Putamen (tissue), 1 donor: ENCODE data around the gene BRD4.

Experiments used
- DNase-seq: peaks from one replicate; pipeline ENCODE4 v3.0.0-alpha.2; 2016; ENCODE audit warnings: low spot score

The BRD4 gene

DNA sequence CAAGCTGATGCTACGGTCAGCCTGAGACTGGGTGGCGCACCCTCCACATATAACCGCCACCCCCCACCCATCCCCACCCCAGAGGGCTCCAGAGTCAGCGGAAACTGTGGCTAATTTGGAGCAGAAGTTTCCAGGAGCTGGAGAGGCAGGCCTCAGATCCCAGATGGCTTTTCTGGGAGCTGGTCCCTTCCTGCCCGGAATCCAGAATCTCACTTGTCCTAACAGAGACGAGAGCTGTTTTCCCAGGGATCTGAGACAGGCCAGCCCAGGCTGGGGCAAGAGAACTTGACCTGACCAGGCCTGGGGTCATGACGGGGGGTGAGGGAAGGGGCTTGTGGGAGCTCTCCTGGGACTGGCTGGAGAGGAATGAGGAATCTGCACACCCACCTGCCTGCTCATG, 106.6 kb downstream of the BRD4 start:
- no peak for DNase-seq

DNA sequence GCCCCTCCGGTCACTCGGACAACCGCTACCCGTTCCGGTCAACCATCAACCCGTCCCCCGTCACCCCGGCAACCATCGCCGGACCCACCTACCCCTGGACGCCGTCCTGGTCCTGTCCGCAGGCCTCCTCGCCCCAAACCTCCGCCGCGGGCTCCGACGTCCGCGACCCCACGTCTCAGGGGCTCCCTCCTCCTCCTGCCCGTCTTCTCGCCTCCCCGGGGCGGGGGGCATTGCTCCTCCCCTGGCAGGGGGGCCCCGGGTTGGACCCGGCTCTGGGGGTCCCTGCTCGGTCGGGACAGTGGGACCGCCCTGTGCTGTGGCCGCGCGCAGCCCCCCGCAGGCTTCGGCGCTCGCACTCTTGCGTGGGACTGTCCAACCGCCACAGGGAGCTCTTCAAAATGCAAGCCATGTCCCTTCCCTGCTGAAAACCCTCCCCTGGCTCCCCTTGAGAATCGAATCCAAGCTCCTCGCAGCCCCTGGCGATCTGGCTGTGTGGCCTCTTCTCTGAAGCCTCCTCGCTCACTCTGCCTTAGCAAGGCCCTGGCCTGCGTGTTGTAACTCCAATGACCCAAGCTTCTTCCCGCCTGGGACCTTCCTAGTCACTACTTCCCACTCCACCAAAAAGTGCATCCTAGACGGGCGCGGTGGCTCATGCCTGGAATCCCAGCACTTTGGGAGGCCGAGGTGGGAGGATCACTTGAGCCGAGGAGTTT, 108.5 kb downstream of the BRD4 start:
- DNase-seq: no peak

DNA sequence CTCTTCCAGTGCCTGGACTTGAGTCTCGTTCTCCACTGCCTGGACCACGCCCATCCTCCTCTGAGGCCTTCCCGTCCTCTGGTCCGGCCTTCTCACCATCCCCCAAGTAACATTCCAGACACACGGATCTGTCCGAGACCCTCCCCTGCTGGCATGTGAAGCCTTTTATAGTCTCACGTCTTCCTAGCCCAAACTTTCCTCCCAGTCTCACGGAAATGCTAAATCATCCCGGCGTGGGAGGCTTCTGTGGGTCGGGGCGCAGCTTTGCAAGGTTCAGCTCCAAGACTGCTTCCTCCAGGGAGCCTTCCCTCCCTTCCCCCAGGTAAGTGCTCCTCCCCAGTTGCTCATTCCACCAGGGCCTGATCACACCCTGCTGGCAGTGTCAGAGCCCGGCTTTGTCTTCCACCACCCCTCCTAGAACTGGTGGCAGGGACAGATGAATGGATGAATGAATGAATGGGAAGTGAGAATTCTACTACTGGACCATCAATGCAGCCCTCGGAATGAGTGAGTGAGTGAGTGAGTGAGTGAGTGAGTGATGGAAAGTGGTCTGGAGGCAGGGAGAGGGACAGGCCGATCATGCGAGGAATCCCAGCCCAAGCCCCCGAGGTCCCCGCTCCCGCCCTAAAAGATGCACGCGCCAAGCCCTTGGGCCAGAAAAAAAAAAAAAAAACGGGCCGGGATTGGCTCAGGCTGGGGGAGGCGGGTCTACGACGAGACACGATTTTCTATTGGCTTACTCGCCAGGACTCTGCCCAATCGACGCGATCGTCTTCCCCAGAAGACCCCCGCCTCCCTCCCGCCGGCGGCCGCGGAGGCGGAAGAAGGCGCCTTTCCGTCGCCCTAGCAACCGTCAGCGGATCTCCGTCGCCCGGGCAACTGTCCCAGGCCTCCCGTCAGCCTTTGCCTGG, 109.3 kb downstream of the BRD4 start:
- DNase-seq: peak; percentile 93

DNA sequence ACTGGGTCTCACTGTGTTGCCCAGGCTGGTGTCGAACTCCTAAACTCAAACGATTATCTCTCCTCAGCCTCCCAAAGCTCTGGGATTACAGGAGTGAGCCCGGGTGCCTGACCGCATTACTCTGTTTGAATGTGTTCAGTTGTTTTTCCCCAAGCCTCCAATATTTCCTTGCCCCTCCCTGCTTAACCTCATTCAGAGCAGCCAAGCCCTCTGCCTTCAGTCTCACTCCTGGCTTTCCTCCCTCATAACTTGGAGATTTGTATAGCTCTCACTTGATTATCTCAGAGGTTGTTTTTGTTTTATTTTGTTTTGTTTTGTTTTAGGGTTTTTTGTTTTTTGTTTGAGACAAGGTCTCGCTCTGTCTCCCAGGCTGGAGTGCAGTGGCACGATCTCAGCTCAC, 111.5 kb downstream of the BRD4 start:
- no peak for DNase-seq

DNA sequence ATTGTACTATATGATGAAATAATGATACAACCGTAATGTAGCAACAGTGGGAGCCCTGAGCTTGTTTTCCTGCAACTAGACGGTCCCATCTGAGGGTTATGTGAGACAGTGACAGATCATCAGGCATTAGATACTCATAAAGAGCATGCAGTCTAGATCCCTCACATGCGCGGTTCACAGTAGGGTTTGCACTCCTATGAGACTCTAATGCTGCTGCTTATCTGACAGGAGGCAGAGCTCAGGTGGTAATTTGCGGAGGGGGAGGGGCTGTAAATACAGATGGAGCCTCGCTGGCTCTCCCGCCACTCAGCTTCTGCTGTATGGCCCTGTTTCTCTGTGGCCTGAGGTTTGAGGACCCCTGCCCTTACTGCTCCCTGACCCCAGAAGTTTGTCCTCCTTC, 113.8 kb downstream of the BRD4 start:
- no peak for DNase-seq

DNA sequence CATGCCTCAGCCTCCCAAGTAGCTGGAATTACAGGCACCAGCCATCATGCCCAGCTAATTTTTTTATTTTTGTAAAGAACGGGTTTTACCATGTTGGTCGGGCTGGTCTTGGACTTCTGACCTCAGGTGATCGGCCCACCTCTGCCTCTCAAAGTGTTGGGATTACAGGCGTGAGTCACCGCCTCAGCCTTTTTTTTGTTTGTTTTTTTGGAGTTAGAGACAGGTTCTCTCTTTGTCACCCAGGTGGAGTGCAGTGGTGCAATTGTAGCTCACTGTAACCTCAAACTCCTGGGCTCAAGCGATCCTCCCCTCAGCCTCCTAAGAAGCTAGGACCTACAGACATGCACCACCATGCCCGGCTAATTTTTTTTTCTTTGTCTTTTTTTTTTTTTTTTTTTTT, 116.0 kb downstream of the BRD4 start:
- no peak for DNase-seq

DNA sequence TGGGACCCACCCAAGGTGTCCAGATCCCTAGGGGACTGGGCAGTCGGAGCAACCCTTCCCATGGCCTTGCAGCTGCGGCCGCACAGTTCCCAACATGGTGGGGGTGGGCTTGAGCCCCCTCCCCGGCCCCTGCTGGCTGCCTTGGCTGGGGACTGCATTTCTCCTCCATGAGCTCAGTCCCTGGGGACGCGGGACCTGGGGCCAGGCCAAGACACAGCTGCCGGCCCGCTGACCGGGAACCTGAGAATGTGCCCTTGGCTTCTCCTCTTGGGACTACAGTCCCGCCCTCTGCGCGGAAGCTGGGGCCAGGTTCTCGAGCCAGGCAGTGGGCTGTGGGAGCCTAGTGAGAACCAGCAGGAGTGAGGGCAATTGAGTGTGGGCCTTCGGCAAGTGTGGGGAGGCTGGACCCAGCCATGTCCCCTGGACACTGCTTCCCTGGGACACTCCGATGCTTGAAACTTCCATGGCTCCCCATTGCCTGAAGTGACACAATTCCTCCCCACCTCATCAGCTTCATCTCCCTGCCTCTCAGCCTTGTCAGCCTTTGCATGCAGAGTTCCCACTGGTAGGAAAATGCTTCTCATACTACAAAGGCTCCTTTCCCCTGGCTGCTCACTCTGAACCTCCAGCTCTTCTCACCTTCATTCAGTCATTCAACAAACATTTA, 118.5 kb downstream of the BRD4 start:
- no peak for DNase-seq

DNA sequence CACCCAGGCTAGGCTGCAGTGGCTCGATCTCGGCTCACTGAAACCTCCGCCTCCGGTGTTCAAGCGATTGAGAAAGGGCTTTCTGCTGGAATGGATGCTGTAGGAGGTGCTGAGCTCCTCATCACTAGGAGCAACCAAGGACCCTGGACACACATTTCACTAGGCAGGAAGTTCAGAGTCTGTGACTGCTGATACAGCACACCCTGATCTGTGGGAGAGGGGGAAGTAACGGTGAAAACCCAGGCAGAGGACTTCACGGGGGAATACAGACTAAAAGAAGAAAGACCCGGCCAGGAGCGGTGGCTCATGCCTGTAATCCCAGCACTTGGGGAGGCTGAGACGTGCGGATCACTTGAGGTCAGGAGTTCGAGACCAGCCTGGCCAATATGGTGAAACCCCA, 119.6 kb downstream of the BRD4 start:
- DNase-seq: no peak

DNA sequence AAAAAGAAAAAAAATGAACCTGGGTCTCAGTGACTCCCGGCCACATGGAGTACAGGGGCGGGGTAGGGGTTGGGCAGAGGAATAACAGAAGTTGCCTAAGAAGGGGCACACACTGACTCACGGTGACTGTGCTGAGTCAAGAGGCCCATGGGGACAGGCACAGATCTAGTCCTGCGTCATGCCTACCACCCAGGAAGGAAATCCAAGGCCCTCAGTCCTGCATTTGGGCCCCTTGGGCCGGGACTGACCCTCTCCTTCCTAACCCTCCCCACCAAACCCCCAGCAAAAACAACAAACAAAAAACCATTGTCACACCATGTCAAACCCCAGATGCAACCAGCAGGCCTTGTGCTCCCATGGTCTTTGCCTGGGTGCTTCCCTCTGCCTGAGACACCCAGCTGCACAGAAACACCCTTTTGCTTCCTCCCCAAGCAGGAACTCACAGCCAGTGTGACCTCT, 122.0 kb downstream of the BRD4 start:
- no peak for DNase-seq

DNA sequence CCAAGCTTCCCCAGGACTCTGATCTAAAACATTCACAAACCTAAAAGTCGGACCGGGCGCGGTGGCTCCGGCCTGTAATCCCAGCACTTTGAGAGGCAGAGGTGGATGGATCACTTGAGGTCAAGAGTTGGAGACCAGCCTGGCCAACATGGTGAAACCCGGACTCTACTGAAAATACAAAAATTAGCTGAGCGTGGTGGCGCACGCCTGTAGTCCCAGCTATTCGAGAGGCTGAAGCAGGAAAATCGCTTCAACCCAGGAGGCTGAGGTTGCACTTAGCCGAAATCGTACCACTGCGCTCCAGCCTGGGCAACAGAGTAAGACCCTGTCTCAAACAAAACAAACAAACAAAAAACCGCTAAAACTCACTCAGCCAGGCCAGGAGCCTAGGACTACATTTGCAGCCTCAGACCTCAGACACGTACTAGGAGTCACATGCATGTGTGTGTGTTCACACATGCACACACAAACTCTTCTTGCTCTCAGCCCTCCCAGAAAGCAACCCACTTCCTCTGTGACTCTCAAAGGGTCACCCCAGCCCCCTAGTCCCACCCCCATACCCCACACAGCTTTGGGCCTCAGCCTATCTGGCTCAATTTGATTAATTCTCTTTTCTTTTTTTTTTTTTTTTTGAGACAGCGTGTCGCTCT, 130.8 kb downstream of the BRD4 start:
- no peak for DNase-seq

DNA sequence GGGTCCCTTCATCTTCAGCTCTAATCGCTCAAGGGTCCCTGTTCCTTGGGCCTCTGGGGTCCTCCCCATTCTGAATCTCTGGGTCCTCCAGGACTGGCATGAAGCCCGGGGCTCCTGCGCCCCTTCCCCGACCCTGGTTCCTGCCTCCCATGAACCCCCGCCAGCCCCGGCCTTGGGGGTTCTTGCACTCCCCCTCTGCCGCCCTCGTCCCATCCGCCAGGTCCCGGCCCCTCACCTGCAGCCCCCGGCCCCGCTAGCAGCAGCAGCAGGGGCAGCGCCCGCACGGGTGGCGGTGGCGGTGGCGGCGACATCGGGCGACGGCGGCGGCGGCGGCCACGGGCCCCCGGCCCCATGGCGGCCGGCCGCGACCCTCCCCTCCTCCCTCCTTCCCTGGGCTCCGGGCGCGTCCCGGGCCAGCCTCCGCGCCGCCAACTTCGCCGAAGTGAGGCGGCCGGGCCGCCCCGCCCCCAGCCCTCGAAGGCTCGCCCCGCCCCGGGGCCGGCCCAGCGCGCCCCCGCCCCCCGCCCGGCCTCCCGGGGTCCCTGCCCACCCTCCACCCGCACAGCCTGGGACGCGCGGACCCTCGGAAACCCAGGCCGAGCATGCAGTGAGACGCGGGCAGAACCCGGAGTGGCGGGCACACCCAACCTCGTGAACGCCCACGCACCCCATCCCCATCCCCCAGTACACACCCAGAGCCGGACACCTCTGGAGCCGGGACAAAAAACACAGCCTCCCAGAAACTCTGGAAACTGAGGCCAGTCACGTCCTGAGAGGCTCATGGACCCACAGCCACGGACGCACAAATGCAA, 131.6 kb downstream of the BRD4 start, which contains the start of gene NOTCH3:
Gene NOTCH3 (minus strand): TSS at position 443 of the 812 bp plus-strand sequence. CDS start 90 bp downstream, at position 353.
- DNase-seq: no peak

DNA sequence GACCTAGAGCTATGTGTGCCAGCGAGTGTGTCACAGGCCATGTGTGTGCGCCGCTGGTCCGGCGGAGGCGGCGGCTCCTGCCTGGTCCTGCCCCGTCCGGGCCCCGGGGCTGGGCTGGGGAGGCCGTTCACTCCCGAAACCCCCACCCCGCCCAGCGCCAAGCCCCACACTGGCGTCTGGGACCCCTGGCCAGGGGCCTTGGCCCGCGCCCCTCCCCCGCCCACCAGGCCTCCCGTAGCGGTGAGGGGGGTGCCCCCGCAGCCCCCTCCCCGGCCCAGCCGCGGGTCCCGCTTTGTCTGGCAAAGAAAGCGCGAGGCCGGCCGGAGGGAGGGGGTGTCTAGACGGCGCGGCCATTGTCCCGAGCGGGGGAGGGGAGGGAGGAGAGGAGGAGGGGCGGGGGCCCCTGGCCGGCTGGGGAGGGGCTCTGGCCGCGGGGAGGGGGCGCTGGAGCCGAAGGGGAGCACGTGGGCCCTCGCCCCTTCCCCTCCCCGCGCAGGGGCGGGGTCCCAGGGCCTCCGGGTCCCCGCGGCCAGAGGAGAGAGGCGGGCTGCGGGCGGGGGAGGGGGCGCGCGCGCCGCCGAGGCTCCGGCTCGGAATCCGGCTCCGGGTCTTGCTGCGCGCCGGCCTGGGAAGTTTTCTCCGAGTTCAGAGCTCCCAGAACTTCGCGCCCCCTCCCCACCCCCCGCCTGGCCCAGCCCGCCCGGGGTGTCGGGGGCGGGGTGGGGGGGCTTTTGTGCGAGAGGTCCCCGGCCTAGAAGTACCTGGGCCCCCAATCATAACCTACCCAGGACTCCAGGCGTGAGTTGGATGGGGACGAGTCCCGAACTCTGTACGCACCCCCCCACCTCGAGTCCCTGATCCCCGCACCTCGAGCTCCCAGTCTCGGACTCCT, 132.4 kb downstream of the BRD4 start:
- DNase-seq: no peak

DNA sequence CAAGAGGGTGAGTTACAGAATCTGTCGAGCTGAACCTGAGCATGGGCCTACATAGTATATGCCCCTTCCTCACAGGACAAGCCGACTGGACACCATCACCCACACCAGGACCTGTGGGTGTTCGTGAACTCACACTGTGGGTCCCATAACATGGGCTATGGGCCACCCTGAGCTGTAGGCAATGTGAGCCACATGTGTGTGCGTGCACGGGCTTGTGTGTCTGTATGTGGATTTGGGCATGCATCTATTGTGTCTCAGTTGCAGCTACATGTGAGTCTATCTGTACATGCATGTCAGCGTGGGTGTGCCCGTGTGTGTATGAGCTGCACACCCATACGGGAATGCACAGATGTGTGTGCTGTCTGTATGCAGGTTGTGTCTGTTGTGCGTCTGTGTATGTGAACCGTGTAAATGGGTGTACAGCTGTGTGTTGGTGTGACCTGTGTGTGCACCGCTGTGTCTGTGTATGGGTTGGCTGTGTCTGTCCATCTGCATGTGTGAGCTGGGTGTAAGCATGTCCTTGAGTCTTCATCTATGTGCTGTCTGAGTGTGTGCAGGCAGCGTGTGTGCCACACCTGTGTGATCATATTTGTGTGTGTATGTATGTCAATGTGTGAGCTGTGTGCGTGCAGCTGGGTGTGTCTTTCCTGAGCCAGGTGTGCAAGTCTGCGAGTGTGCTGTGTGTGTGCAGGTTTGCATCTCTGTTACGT, 133.2 kb downstream of the BRD4 start:
- DNase-seq: no peak

DNA sequence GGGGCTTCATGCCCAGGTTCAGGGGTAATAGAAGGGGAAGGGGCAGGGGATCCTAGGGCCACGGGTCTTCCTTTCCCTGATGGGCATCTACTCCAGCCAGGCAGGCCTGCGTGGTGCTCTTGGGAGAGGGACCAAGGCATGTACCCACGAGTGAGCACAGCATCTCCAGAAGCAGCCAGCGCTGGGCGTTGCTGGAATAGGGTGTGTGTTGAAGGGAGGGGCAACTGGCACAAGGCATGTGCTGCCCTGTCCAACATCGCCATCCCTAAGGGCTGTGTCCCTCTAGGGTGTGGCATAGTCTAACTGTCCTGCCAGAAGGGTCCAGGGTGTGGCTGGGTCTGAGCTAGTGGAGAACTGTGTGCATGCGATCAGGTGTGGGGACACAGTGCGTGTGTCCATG, 134.4 kb downstream of the BRD4 start:
- no peak for DNase-seq

DNA sequence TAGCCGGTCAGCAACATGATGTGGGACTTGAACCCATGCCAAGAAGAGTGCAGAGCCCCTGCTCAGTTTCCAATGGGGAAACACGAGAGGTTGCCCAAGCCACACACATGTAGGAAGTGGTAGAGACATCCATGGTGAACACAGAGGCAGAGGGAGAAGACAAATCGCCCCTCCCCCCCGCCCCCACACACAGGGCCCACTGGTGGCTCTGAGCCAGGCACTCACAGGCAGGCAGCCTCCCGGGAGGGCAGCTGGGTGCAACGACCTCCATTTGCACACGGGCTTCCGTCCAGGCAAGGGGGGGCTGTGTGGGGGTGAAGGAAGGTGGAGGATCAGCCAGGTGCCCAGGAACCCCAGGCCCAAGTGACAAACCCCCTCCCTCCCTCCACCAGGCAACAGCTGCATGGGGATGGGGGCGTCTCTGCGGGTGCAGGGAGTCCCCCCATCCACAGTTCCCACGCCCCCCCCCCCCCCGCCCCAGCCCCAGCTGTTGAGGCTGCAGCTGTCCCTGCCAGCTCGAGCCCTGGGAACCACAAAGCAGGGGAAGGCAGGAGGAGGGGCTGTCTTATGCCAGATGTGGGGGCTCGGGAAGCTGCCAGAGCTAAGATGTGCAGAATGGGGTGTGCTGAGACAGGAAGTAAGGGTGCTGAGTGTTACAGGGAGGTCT, 134.9 kb downstream of the BRD4 start:
- no peak for DNase-seq

DNA sequence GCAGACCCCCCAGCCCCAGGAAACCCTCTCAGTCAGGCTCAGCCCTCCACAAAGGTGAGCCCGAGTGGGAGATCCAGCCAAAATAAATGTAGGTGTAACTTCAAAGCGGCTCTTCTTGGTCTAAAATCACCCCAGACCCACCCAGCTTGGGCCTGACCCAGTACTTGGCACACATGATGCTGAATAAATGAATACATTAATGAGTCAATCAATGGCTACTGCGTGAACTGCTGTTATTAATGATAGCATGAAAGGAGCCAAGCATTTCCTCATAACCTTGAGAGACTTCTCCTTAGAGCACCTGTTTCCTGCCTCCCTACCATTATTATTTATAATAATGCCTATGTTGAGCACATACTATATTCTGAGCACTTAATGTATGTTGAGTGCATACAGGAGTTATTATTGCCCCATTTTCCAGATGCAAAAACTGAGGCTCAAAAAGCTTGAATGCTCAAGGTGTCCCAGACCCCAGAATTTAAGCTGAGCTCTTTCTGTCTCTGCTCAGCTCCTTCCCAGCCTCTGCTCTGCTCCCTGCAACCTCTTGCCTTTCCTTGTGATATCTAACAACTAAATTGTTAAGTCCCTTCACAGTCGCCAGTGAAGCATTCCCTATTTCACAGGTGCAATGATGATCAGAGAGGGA, 135.9 kb downstream of the BRD4 start:
- no peak for DNase-seq

DNA sequence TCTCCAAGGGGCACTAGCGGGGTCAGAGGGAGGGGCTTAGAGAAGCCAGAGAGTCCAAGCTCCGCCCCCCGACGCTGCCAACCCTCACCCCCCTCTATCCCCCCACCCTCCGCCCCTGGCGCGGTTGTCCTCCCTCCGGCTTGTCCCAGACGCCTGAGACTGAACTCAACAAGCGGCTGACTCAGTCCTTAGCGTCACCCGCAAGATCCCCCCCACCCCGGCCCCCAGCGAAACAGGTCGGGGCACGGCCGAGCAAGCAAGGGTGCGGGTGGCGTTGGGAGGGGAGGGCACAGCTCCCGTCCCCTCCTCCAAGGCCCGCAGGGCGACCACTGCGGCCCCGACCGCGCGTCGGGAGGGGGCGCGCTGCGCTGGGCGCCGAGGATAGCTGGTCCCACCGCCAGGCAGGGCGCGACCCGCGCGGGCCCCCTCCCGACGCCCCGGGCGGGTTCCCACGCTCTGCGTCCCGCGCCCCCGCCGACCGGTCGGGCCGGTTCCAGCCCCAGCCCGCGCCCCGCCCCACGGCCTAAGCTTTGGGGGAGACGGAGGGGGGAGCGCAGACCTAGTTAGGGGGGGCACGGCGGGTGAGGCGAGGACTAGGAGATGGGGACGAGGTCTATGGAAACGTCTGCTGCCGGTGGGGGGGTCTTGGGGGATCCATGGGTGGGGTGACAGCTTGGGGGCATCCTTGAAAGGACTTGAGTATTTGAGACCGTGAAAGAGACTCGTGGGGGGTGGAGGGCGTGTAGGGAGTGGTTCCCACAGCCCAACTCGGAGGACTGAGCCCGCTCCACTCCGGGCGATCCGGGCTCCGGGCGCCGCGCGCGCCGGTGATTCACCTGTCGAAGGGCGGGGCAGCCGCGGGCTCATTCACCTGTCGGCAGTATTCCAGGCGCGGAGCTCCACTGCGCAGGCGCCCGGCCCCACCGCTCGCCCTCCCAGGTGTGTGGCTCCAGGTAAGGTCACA, 136.7 kb downstream of the BRD4 start:
- no peak for DNase-seq
